Erythroblast (primary cell): ENCODE data around the gene SPINK4.

ENCODE experiments used
- GATA1 ChIP-seq: IDR thresholded peaks from 2 replicates; pipeline ENCODE4 v1.6.1; 2011; ENCODE audit warnings: low read depth, mild to moderate bottlenecking, control low read depth, low read length, moderate library complexity
- POLR2A ChIP-seq: IDR thresholded peaks from 2 replicates; pipeline ENCODE4 v1.6.1; 2011; ENCODE audit warnings: mild to moderate bottlenecking, low read length

DNA sequence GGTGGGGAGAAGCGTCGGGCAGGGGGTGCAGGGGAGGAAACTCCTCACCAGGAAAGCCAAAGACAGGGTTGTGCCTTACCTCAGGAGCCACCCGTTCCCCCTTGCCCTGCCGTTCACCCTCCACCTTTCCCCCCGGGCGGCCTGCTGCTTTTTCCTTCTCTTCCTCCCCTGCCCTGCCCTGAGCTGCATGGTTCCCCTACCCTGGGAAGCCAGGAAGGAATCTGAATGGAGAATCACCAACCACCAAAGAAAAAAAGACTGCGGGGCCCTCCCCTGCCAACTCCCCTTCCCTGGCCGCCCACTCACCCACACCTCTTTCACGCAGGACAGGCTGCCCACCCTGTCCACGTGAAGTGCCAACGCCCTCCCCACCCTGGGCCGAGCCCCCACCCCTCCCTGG, 49.5 kb downstream of the SPINK4 start:
- TF ChIP-seq POLR2A (no peak), GATA1 (no peak)
